Measurements from ENCODE around the gene LCE2A.

LCE2A gene

DNA sequence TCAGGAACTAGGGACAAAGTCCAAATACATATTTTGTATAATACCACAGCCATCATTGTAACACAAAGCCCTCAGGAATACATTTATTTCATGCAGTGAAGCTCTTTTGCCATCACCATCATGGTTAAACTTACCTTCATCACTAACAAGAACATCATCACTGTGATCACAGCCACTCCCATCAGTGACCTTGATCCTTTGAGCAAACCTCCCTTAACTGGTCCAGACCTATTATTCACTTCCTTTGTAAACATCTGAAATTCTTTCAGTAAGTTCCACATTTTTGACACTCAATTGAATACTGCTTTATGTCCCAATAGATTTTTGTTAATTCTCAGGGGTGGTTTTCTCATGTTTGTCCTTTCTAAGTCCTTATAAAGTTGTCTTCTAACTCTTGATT lies 43.5 kb downstream of the LCE2A start:
- DNase-seq (ENCODE audit: low read depth in 3 of 3, low spot score in 1 of 3): no peak

DNA sequence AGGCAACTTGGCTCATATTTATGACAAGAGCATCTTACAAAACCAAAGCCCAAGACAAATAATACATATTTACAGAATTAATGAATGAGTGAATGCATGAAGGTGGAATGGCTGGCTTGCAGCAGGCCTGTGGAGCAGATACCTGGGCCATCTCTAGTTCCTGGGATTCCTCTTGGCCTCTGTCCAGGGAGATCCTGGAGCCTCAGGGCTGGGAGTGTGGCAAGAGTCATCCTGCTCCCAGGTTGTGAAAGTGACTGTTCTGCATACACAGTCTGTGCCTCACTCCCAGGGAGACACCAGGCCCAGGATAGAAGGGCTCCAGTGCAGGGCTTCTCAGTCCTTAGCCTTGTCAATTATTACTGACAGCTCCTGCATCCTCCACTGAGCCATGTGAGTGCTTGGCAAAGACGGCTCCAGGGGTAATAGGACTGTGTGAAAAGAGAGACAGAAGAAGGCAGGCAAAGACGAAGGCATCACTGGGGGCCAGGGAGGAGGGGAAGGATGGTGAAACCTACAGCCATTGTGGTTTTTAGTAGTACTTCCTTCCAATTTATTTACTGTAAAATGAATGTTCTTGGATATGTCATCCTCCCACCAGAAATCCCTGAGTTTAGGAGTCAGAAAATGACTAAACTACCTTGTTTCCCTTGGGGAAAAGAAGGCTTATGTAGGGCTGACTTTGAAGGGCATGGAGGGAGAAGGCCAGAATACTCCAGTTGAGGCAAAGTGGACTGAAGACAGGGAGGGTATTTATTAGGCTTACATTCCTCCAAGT lies 45.4 kb downstream of the LCE2A start:
- DNase-seq (ENCODE audit: low read depth in 3 of 3, low spot score in 1 of 3): no peak

DNA sequence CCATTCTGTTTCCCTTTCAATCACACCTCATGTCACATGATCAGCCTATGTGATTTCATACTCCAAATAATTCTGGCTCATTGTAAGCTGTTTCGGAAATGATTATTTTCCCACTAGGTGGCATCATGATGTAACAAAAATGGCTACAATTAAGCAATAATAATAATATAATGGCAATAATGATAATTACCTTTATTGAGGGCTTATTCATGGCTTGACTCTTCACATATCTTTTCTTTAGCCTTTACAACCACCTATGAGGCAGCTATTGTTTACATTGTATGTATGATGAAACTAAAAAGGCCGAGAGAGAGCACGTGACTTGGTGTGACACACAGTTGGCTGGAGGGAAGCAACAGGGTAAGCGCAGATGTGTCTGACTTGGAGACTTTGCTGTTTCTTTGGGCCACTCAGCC lies 47.2 kb downstream of the LCE2A start:
- DNase-seq (ENCODE audit: low read depth in 3 of 3, low spot score in 1 of 3): no peak

DNA sequence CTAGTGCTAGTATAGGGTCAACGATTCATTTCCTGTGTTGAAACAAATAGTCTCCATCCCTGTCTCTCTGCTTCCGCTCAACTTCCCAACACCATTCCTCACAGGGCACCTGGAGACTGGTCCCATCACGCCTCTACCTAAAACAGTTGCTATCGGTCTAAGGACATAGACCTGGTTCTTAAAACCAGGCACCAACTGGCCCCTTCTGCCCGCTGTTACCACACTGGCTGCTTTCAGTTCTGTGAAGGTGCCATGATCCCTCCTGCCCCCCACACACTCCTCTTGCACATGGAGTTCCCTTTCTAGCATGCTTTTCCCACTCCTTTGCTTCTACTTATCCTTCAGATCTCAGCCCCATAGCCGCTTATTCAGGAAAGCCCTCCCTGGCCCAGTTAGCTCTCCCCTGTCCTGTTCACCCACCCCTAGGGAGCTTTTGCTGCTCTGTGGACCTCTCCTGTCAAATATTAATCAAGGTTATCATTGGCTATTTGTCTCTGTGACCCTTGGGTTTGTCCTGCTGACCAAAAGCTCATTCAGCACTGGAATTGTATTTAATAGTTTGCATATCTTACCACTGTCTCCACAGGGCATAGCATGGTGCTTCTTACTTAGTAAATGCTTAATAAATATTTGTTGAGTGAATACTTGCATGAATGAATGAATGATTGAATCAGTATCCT lies 47.8 kb downstream of the LCE2A start:
- DNase-seq (ENCODE audit: low read depth in 3 of 3, low spot score in 1 of 3): no peak

DNA sequence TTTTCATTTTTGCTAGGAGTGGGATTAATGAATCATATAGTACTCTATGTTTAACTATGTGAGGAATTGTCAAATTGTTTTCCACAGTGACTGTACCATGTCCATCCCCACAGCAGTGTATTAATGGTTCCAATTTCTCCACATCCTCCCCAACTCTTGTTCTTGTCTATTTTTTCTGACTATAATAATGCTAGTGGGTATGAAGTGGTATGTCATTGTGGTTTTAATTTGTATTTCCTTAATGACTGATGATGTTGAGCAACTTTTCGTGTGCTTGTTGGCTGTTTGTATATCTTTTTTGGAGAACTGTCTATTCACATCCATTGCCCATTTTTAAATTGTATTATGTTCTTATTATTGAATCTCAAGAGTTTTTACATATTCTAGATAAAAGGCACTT lies 49.7 kb downstream of the LCE2A start:
- DNase-seq (ENCODE audit: low read depth in 3 of 3, low spot score in 1 of 3): no peak

Measured in stimulated activated CD4-positive, alpha-beta T cell treated with anti-CD3 and anti-CD28 coated beads, TNF-alpha, amount 100 ng/mL, for 1 hour (primary cell).